HCT116 (cell line): Measurements from ENCODE around the gene TNFRSF19. TPM values are rescaled to one million over a fixed set of nuclear protein-coding genes. Genes with fewer than 3 reads are reported as not detected.

ENCODE experiments used
- ATAC-seq: fragments of 200-7000 bp; cut with Tn5 transposase; 2 replicates; pipeline ENCODE4 v1.9.1; 2020; ENCODE audit warnings: mild to moderate bottlenecking, moderate library complexity
- BruUV-seq: library from RNA; stranded (reverse); fragments of 400-500 nt; replicated peaks from 2 replicates; lab custom pipeline; 2021; lab: Mats Ljungman, UMichigan
- CTCF ChIA-PET: fragments of 300-600 bp; sonication (Branson Sonifier 250); formaldehyde crosslinking; loops from one replicate; lab custom pipeline; 2021; ENCODE audit warnings: antibody characterized with exemption; lab: Charles Lee
- POLR2A ChIA-PET: fragments of 300-600, 350-600 bp; sonication (Branson Sonifier 250); formaldehyde crosslinking; loops from one replicate; lab custom pipeline; 2021; ENCODE audit warnings: antibody characterized with exemption; lab: Charles Lee
- RAD21 ChIA-PET, 2 experiments: fragments of 300-600 bp; sonication (Branson Sonifier 250); formaldehyde crosslinking; loops; one replicate each; lab custom pipeline; 2023; ENCODE audit warnings: low total read pairs in 2 of 2; ENCODE audit not compliant: uncharacterized antibody in 2 of 2, unreplicated experiment in 2 of 2, low non-redundant PET in 1 of 2; lab: Charles Lee
- DNase-seq: peaks from one replicate; pipeline ENCODE4 v3.0.0-alpha.2; 2010; ENCODE audit warnings: low read depth, low spot score
- H2AFZ ChIP-seq: fragments of 200-600 bp; shearing (Covaris generic), sonication (generic); 2 replicates; pipeline ENCODE4 v1.6.1; 2017; ENCODE audit warnings: low read depth, mixed run types, mixed read lengths, antibody characterized with exemption, low read length; ENCODE audit not compliant: poor library complexity, severe bottlenecking
- H3K27ac ChIP-seq: 2 replicates; pipeline ENCODE4 v1.5.1; 2012; ENCODE audit warnings: low read depth, low read length
- H3K27me3 ChIP-seq: fragments of 200-600 bp; sonication (generic); 2 replicates; pipeline ENCODE4 v1.6.1; 2016; ENCODE audit warnings: mixed run types, low read length, mixed read lengths; ENCODE audit not compliant: insufficient read depth
- H3K36me3 ChIP-seq, 2 experiments: fragments of 200-500 bp in 1 of 2; fragments of 200-600 bp in 1 of 2; sonication (Bioruptor generic) in 1 of 2; sonication (generic) in 1 of 2; 2 replicates each; pipeline versions ENCODE4 v1.5.1 to v1.6.1; 2014 to 2016; ENCODE audit warnings: low read length in 2 of 2, inconsistent platforms in 1 of 2, mixed read lengths in 1 of 2, mixed run types in 1 of 2; ENCODE audit not compliant: insufficient read depth in 2 of 2, control insufficient read depth in 1 of 2
- H3K4me1 ChIP-seq, 2 experiments: fragments of 200-600 bp in 1 of 2; sonication (generic) in 1 of 2; 2 replicates each; pipeline versions ENCODE4 v1.5.1 to v1.6.1; 2012 to 2017; ENCODE audit warnings: low read length in 2 of 2, inconsistent platforms in 1 of 2, mild to moderate bottlenecking in 1 of 2, mixed read lengths in 1 of 2, mixed run types in 1 of 2, moderate library complexity in 1 of 2; ENCODE audit not compliant: insufficient read depth in 2 of 2, control insufficient read depth in 1 of 2
- H3K4me2 ChIP-seq: fragments of 200-600 bp; sonication (generic); 2 replicates; pipeline ENCODE4 v1.6.1; 2017; ENCODE audit warnings: mixed run types, low read length, mixed read lengths
- H3K4me3 ChIP-seq, 2 experiments: fragments of 200-600 bp in 1 of 2; sonication (generic) in 1 of 2; replicated peaks in 1 of 2; 2 replicates each; pipeline ENCODE4 v1.5.1; 2011 to 2016; ENCODE audit warnings: low read length in 2 of 2, control low read depth in 1 of 2, low read depth in 1 of 2, mild to moderate bottlenecking in 1 of 2, mixed read lengths in 1 of 2, mixed run types in 1 of 2
- H3K79me2 ChIP-seq: fragments of 200-600 bp; sonication (generic); 2 replicates; pipeline ENCODE4 v1.6.1; 2017; ENCODE audit warnings: mild to moderate bottlenecking, mixed run types, low read length, moderate library complexity, mixed read lengths; ENCODE audit not compliant: insufficient read depth
- H3K9ac ChIP-seq: fragments of 200-600 bp; sonication (generic); 2 replicates; pipeline ENCODE4 v1.6.1; 2016; ENCODE audit warnings: low read length, mixed read lengths
- H3K9me2 ChIP-seq: fragments of 200-600 bp; sonication (generic), shearing (Covaris generic); 2 replicates; pipeline ENCODE4 v1.6.1; 2017; ENCODE audit warnings: mixed run types, mild to moderate bottlenecking, moderate library complexity; ENCODE audit not compliant: insufficient read depth
- H3K9me3 ChIP-seq, 2 experiments: fragments of 200-500 bp in 1 of 2; fragments of 200-600 bp in 1 of 2; sonication (Bioruptor generic) in 1 of 2; sonication (generic) in 1 of 2; 2 replicates each; pipeline ENCODE4 v1.6.1; 2014 to 2017; ENCODE audit warnings: low read length in 2 of 2, mixed read lengths in 2 of 2, inconsistent platforms in 1 of 2, low read depth in 1 of 2, mild to moderate bottlenecking in 1 of 2, mixed run types in 1 of 2, moderate library complexity in 1 of 2; ENCODE audit not compliant: control insufficient read depth in 1 of 2, insufficient read depth in 1 of 2
- H4K20me1 ChIP-seq: fragments of 200-600 bp; sonication (generic), shearing (Covaris generic); 2 replicates; pipeline ENCODE4 v1.6.1; 2017; ENCODE audit warnings: mixed run types, mild to moderate bottlenecking, moderate library complexity; ENCODE audit not compliant: insufficient read depth
- CBX3 ChIP-seq: IDR thresholded peaks from 2 replicates; pipeline ENCODE4 v1.6.1; 2012; ENCODE audit warnings: low read depth
- CEBPB ChIP-seq: IDR thresholded peaks from 2 replicates; pipeline ENCODE4 v1.6.1; 2012; ENCODE audit warnings: low read depth
- EZH2phosphoT487 ChIP-seq: fragments of 200-600 bp; IDR thresholded peaks from 2 replicates; pipeline ENCODE4 v1.6.1; 2018; ENCODE audit warnings: antibody characterized with exemption, borderline replicate concordance
- POLR2AphosphoS5 ChIP-seq: IDR thresholded peaks from 2 replicates; pipeline ENCODE4 v1.6.1; 2011; ENCODE audit warnings: mild to moderate bottlenecking, low read depth, low read length, moderate library complexity
- SIN3A ChIP-seq: IDR thresholded peaks from 2 replicates; pipeline ENCODE4 v1.6.1; 2012; ENCODE audit warnings: low read depth
- TCF7L2 ChIP-seq: IDR thresholded peaks from 2 replicates; pipeline ENCODE4 v1.7.0; 2011; ENCODE audit warnings: borderline replicate concordance, inconsistent platforms; ENCODE audit not compliant: insufficient read depth, insufficient read length; ENCODE audit errors: extremely low read depth
- ZFX ChIP-seq: fragments of 450-650 bp; IDR thresholded peaks from 2 replicates; pipeline ENCODE4 v1.6.1; 2017
- ZNF274 ChIP-seq: fragments of 200-500 bp; sonication (Bioruptor generic); IDR thresholded peaks from 2 replicates; pipeline ENCODE4 v1.6.1; 2014; ENCODE audit warnings: mild to moderate bottlenecking, low read depth, low read length, inconsistent platforms
- intact Hi-C: fragments of 100-400 bp; cut with micrococcal nuclease; formaldehyde crosslinking; loops from 2 replicates; pipeline ENCODE4 v1.10.0; 2022
- total RNA-seq: library from RNA; stranded (reverse); gene quantifications from one replicate; pipeline ENCODE4 v1.2.1, GENCODE V29; 2021; ENCODE audit not compliant: unreplicated experiment
- TF ChIP-seq, protein P1 (sequence below), 3 experiments: fragments of 200-600 bp in 1 of 3; sonication (generic) in 1 of 3; IDR thresholded peaks in 2 of 3; conservative IDR thresholded peaks in 1 of 3; 2 replicates each; pipeline ENCODE4 v1.5.1; 2012 to 2017; ENCODE audit warnings: low read depth in 2 of 3, low read length in 2 of 3, antibody characterized with exemption in 1 of 3, borderline replicate concordance in 1 of 3, control low read depth in 1 of 3, mild to moderate bottlenecking in 1 of 3, mixed read lengths in 1 of 3, mixed run types in 1 of 3, moderate library complexity in 1 of 3; ENCODE audit not compliant: insufficient read depth in 1 of 3
- TF ChIP-seq, protein P2 (sequence below): IDR thresholded peaks from 2 replicates; pipeline ENCODE4 v1.6.1; 2012

The TNFRSF19 gene
- total RNA-seq, 1 experiment from 2014 or later = 1.1 TPM

DNA sequence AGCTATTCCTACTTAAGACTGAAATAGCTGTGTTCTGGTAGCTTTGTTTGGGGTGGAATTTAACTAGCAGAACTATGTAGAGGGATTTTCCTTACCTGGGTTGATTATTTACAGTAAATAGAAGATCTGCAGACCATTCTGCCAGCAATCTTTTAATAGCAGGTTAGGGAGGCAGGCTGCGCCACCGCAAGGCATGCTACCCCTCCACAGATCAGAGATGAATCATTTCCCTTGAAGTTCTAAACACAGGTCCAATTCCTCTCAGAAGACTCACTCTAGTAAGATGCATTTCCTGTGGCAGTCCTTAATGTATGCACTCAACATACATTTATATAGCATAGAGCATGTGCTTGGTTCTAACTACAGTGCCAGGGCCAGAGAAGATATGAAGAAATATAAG, 109.0 kb downstream of the TNFRSF19 start:
- Histone ChIP-seq H3K27me3 (peaks cover 12% of the 10 kb centered on the region; the same call in 1 of the 2 replicates), H3K4me2 (no peak overlapping the region), H2AFZ (no peak overlapping the region), H3K9me2 (no peaks in the 10 kb centered on the region), H3K9me3 (no peaks in the 10 kb centered on the region), H3K9ac (no peak overlapping the region), H4K20me1 (no peaks in the 10 kb centered on the region), H3K27ac (no peak overlapping the region), H3K36me3 (no peaks in the 10 kb centered on the region), H3K4me1 (no peaks in the 10 kb centered on the region), H3K79me2 (no peaks in the 10 kb centered on the region), H3K4me3 (no peak overlapping the region)
- DNase-seq (no peak), ATAC-seq (no peak)
- ChIA-PET CTCF (no interaction called here), RAD21 (interaction anchor here in 1 of 2 experiments (0.6 kb wide), 1 partner anchor 120 kb away, joined by 5 read pairs; no protein-coding TSS in a partner anchor), POLR2A (no interaction called here)
- BruUV-seq = no TSS peak
- intact Hi-C loops = no loop called here
- TF ChIP-seq CEBPB (no peak), SIN3A (no peak), ZFX (no peak), ZNF274 (no peak), POLR2AphosphoS5 (no peak), CBX3 (no peak), EZH2phosphoT487 (no peak), TCF7L2 (no peak)
- TF ChIP-seq, protein P1, sequence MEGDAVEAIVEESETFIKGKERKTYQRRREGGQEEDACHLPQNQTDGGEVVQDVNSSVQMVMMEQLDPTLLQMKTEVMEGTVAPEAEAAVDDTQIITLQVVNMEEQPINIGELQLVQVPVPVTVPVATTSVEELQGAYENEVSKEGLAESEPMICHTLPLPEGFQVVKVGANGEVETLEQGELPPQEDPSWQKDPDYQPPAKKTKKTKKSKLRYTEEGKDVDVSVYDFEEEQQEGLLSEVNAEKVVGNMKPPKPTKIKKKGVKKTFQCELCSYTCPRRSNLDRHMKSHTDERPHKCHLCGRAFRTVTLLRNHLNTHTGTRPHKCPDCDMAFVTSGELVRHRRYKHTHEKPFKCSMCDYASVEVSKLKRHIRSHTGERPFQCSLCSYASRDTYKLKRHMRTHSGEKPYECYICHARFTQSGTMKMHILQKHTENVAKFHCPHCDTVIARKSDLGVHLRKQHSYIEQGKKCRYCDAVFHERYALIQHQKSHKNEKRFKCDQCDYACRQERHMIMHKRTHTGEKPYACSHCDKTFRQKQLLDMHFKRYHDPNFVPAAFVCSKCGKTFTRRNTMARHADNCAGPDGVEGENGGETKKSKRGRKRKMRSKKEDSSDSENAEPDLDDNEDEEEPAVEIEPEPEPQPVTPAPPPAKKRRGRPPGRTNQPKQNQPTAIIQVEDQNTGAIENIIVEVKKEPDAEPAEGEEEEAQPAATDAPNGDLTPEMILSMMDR (IDR thresholded peaks at IDR 0.05 in 2 of 3, conservative IDR thresholded peaks at IDR 0.05 in 1 of 3; ENCODE audit: borderline replicate concordance in 1 of 3, insufficient read depth in 1 of 3, low read depth in 2 of 3, low read length in 2 of 3) = no peak
- TF ChIP-seq, protein P2, sequence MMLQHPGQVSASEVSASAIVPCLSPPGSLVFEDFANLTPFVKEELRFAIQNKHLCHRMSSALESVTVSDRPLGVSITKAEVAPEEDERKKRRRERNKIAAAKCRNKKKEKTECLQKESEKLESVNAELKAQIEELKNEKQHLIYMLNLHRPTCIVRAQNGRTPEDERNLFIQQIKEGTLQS = no peak
